Thyroid gland (tissue), 4 donors: ENCODE measurements around the gene EYA4. TPM values are rescaled to one million over a fixed set of nuclear protein-coding genes. Genes with fewer than 3 reads are reported as not detected.

Source experiments
- DNase-seq, 2 donors: peaks; one replicate each; pipeline ENCODE4 v3.0.0-alpha.2; 2019
- H3K27ac ChIP-seq, 3 donors: fragments of 200-600 bp; sonication (generic); 1 replicate in 2 of 3; 2 replicates in 1 of 3; pipeline ENCODE4 v1.5.1; 2016 to 2019; ENCODE audit warnings: mild to moderate bottlenecking in 1 of 3, moderate library complexity in 1 of 3
- H3K27me3 ChIP-seq: fragments of 200-600 bp; sonication (generic); one replicate; pipeline ENCODE4 v1.5.1; 2019
- H3K36me3 ChIP-seq, 2 donors: fragments of 200-600 bp; sonication (generic); one replicate each; pipeline ENCODE4 v1.5.1; 2016 to 2019
- H3K4me1 ChIP-seq, 2 donors: fragments of 200-600 bp; sonication (generic); one replicate each; pipeline ENCODE4 v1.5.1; 2017 to 2019
- H3K4me3 ChIP-seq, 3 donors: fragments of 200-600 bp; sonication (generic); replicated peaks in 1 of 3; 1 replicate in 2 of 3; 2 replicates in 1 of 3; pipeline ENCODE4 v1.5.1; 2016; ENCODE audit warnings: mild to moderate bottlenecking in 1 of 3
- H3K9me3 ChIP-seq: fragments of 200-600 bp; sonication (generic); one replicate; pipeline ENCODE4 v1.5.1; 2017
- CTCF ChIP-seq, 6 experiments: fragments of 200-600 bp in 3 of 6; fragments of 450-650 bp in 3 of 6; sonication (generic) in 3 of 6; IDR thresholded peaks; one replicate each; pipeline ENCODE4 v1.5.1; 2016 to 2019; ENCODE audit warnings: antibody characterized with exemption in 6 of 6, mild to moderate bottlenecking in 2 of 6, inconsistent platforms in 1 of 6, moderate library complexity in 1 of 6
- POLR2A ChIP-seq, 2 donors: fragments of 450-650 bp; IDR thresholded peaks; one replicate each; pipeline ENCODE4 v1.6.1; 2017; ENCODE audit warnings: antibody characterized with exemption in 2 of 2, mild to moderate bottlenecking in 2 of 2, moderate library complexity in 1 of 2
- WGBS, 2 donors: methylation state at CpG; one replicate each; pipeline ENCODE4 v1.1.5; 2017; 5-methylcytosine and 5-hydroxymethylcytosine counted together
- intact Hi-C: fragments of 100-400 bp; cut with DNase I; formaldehyde crosslinking; loops from one replicate; pipeline ENCODE4 v1.15.1; 2023
- total RNA-seq, 4 donors: library from RNA; depleted of rRNA; stranded (reverse); fragments of >200 nt; gene quantifications; one replicate each; pipeline ENCODE4 v1.2.3, GENCODE V29; 2016

Gene EYA4
- total RNA-seq, 4 donors from 2014 or later, result 3.3 to 8.2 (median 5.3) TPM

GRCh38 chr6:133410638-133411435, 169.7 kb downstream of the EYA4 start:
- Histone ChIP-seq H3K4me1 (no peaks in the 10 kb centered on the region), H3K27me3 (no peaks in the 10 kb centered on the region), H3K4me3 (no peak overlapping the region), H3K36me3 (no peaks in the 10 kb centered on the region), H3K9me3 (no peaks in the 10 kb centered on the region), H3K27ac (no peak overlapping the region)
- intact Hi-C loops, result no loop called here
- WGBS, 2 donors, result 59 to 64% methylated on average over 6 of the region's 6 CpGs
- DNase-seq, result no peak
- TF ChIP-seq POLR2A (IDR thresholded peaks at IDR 0.05), result no peak
- TF ChIP-seq CTCF (IDR thresholded peaks at IDR 0.05), result no peak

- DNase-seq, result no peak
- Histone ChIP-seq H3K36me3 (no peaks in the 10 kb centered on the region), H3K9me3 (no peaks in the 10 kb centered on the region), H3K27ac (no peak overlapping the region), H3K4me3 (no peak overlapping the region), H3K27me3 (no peaks in the 10 kb centered on the region), H3K4me1 (no peaks in the 10 kb centered on the region)
- intact Hi-C loops, result no loop called here
- TF ChIP-seq CTCF (IDR thresholded peaks at IDR 0.05) (no peak), POLR2A (IDR thresholded peaks at IDR 0.05) (no peak)
These were observed 170.6 kb downstream of the EYA4 start for GRCh38 chr6:133411757-133412156.

GRCh38 chr6:133415262-133415661, 174.1 kb downstream of the EYA4 start:
- WGBS, 2 donors, result 74 to 78% methylated on average over 5 of the region's 5 CpGs
- Histone ChIP-seq H3K36me3 (no peaks in the 10 kb centered on the region), H3K4me1 (no peaks in the 10 kb centered on the region), H3K27ac (no peak overlapping the region), H3K27me3 (no peaks in the 10 kb centered on the region), H3K9me3 (no peaks in the 10 kb centered on the region), H3K4me3 (no peak overlapping the region)
- DNase-seq, result no peak
- intact Hi-C loops, result no loop called here
- TF ChIP-seq POLR2A (IDR thresholded peaks at IDR 0.05) (no peak), CTCF (IDR thresholded peaks at IDR 0.05) (no peak)

- no peaks in the 10 kb centered on the region for H3K27me3 ChIP-seq
- 55 to 60% methylated on average over 2 of the region's 2 CpGs for WGBS, 2 donors
- intact Hi-C loops, result no loop called here
These were observed 177.0 kb downstream of the EYA4 start for GRCh38 chr6:133418108-133418507.

More at GRCh38 chr6:133418108-133418507, 177.0 kb downstream of the EYA4 start:
- TF ChIP-seq POLR2A (IDR thresholded peaks at IDR 0.05), result no peak
- no peak for TF ChIP-seq CTCF (IDR thresholded peaks at IDR 0.05)
- Histone ChIP-seq H3K4me1 (no peaks in the 10 kb centered on the region), H3K9me3 (no peaks in the 10 kb centered on the region), H3K27ac (no peak overlapping the region), H3K36me3 (no peaks in the 10 kb centered on the region), H3K4me3 (no peak overlapping the region)
- no peak for DNase-seq
